C4-2B (cell line): ENCODE results near the gene AGAP1.

ENCODE experiments used
- ZFX ChIP-seq: fragments of 450-650 bp; IDR thresholded peaks from 2 replicates; pipeline ENCODE4 v1.6.1; 2017
- TF ChIP-seq, protein P1 (sequence below): fragments of 450-650 bp; conservative IDR thresholded peaks from 2 replicates; pipeline ENCODE4 v1.5.1; 2017; ENCODE audit warnings: mild to moderate bottlenecking

DNA sequence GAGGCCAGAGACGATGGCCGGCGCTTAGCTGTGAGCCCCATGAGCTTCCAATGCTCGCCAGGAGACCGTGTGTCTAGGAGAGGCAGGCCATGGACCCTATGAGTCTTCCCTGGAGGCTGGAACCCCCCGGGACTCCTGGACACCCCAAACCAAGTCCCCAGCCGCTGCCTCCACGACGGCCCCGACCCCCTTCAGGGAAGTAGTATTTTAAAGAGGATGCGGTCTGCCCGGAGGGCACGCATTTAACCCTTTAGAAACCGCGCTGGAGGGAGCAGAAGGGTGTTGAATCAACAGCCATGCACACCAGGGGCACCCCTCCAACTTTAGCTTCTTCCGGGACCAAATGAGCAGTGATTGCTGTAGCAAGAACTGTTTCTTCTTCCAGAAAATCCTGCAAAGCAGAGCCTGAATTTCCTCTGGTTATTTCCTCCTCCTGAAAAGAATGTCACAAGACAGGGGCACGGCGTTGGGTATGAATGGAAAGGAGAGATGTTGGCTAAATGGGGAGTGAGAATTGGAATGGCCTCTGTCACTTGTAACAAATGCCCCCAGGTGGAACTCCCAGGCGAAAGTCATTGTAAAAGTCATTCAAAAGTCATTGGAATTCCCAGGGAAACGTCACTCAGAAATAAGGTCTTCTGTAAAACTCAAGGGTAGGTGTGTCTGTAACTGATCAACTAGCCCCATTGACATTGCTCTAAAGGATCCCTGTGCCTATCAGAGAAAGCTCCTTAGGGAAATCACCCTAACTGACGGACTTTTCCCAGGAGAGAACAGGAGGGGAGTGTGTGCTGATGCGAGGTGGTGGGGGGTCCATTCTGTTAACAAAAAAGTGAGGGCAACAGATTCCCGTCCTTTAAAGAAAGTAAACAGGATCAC lies 680.1 kb downstream of the AGAP1 start:
- TF ChIP-seq, protein P1, sequence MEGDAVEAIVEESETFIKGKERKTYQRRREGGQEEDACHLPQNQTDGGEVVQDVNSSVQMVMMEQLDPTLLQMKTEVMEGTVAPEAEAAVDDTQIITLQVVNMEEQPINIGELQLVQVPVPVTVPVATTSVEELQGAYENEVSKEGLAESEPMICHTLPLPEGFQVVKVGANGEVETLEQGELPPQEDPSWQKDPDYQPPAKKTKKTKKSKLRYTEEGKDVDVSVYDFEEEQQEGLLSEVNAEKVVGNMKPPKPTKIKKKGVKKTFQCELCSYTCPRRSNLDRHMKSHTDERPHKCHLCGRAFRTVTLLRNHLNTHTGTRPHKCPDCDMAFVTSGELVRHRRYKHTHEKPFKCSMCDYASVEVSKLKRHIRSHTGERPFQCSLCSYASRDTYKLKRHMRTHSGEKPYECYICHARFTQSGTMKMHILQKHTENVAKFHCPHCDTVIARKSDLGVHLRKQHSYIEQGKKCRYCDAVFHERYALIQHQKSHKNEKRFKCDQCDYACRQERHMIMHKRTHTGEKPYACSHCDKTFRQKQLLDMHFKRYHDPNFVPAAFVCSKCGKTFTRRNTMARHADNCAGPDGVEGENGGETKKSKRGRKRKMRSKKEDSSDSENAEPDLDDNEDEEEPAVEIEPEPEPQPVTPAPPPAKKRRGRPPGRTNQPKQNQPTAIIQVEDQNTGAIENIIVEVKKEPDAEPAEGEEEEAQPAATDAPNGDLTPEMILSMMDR = no peak
- no peak for TF ChIP-seq ZFX
